ENCODE results near the gene RRAD.
"Not testable (repeated sequence)": the region's sequence is repeated elsewhere in the genome, so short reads cannot be mapped to it uniquely, and the experiment has no call there.

RRAD gene, protein sequence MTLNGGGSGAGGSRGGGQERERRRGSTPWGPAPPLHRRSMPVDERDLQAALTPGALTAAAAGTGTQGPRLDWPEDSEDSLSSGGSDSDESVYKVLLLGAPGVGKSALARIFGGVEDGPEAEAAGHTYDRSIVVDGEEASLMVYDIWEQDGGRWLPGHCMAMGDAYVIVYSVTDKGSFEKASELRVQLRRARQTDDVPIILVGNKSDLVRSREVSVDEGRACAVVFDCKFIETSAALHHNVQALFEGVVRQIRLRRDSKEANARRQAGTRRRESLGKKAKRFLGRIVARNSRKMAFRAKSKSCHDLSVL

GRCh38 chr16:66925322-66925840 is at the start of gene RRAD:
TSS of gene RRAD (minus strand) at chr16:66925535. CDS start at chr16:66925179, 356 bp downstream.
- DNase-seq = no peak

- DNase-seq = not testable (repeated sequence)
Observed at GRCh38 chr16:66974932-66975246, 49.6 kb upstream of the RRAD start.

DNA sequence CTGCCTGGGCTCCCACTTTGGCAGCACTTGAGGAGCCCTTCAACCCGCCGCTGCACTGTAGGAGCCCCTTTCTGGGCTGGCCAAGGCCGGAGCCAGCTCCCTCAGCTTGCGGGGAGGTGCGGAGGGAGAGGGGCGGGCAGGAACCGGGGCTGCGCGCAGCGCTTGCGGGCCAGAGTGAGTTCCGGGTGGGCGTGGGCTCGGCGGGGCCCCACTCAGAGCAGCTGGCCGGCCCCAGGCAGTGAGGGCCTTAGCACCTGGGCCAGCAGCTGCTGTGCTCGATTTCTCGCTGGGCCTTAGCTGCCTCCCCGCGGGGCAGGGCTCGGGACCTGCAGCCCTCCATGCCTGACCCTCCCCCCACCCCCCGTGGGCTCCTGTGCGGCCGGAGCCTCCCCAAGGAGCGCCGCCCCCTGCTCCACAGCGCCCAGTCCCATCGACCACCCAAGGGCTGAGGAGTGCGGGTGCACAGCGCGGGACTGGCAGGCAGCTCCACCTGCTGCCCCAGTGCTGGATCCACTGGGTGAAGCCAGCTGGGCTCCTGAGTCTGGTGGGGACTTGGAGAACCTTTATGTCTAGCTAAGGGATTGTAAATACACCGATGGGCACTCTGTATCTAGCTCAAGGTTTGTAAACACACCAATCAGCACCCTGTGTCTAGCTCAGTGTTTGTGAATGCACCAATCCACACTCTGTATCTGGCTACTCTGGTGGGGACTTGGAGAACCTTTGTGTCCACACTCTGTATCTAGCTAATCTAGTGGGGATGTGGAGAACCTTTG is 49.0 kb upstream of the RRAD start:
- DNase-seq = not testable (repeated sequence)

DNA sequence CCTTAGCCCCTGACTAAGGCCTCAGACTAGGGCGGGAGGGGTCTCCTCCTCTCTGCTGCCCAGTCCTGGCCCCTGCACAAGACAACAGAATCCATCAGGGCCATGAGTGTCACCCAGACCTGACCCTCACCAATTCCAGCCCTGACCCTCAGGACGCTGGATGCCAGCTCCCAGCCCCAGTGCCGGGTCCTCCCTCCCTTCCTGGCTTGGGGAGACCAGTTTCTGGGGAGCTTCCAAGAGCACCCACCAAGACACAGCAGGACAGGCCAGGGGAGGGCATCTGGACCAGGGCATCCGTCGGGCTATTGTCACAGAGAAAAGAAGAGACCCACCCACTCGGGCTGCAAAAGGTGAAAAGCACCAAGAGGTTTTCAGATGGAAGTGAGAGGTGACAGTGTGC is 48.4 kb upstream of the RRAD start:
- DNase-seq = no peak

DNA sequence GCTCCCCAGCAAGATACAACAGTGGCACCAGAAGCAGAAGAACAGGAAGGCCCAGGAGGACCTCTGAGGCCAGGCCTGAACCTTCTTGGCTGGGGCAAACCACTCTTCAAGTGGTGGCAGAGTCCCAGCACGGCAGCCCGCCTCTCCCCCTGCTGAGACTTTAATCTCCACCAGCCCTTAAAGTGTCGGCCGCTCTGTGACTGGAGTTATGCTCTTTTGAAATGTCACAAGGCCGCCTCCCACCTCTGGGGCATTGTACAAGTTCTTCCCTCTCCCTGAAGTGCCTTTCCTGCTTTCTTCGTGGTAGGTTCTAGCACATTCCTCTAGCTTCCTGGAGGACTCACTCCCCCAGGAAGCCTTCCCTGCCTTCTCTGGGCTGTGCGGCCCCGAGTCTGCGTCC is 47.6 kb upstream of the RRAD start:
- no peak for DNase-seq

DNA sequence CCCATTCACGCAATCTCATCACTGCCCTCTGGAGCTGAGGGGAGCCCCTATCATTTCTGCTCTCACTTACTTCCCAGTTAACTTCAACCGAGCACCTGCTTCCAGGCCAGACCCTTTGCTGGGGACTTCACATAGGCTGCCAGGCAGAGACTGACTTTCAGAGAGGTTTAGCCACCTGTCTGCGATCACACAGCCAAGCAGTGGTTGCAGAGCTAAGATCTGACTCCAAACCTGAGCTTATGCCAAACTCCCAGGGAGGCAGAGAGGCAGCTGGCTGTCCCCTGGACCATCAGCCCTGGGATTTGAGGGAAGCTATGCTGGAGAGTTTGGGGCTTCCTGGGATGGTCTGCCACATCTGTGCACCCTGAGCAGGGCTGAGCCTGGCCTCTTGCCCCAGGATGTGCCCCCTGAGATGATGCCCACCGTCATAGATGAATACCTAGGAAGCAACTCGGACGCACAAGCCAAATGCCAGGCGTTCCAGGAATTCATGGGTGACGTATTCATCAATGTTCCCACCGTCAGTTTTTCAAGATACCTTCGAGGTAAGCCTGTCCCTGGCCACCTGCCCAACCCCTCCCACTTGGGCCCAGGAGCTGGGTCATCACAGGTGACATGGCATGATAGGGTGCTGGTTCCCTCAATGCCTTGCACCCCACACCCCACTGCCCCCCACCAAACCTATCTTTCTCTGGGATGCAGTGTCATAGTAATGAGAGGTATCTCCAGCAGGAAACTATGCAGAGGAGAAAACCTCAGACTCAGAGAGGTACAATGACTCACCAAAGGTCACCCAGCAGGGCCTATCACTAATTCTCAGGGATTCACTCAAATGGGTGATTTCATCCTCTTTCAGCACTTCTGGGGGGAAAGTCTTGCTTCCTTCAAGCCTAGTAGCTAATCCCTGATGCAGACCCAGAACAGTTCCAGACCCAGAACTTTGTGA is 45.7 kb upstream of the RRAD start:
- DNase-seq = no peak

DNA sequence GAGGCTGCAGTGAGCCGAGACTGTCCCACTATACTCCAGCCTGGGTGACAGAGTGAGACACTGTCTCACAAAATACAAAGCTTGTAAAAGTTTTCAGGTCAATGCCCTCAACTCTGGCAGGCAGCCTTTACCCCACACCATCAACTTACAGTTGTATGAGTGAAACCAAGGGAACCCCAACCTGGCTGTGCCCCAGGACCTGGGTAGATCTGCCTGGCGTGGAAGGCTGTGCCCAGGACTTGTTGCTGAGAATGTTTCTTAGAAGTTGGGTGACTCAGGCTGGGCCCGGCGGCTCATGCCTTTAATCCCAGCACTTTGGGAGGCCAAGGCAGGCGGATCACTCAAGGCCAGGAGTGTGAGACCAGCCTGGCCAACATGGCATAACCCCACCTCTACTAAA is 43.5 kb upstream of the RRAD start:
- DNase-seq = no peak

GRCh38 chr16:66964049-66964448 is 38.7 kb upstream of the RRAD start:
- DNase-seq = no peak

GRCh38 chr16:66961914-66962313 is 36.6 kb upstream of the RRAD start:
- no peak for DNase-seq

DNA sequence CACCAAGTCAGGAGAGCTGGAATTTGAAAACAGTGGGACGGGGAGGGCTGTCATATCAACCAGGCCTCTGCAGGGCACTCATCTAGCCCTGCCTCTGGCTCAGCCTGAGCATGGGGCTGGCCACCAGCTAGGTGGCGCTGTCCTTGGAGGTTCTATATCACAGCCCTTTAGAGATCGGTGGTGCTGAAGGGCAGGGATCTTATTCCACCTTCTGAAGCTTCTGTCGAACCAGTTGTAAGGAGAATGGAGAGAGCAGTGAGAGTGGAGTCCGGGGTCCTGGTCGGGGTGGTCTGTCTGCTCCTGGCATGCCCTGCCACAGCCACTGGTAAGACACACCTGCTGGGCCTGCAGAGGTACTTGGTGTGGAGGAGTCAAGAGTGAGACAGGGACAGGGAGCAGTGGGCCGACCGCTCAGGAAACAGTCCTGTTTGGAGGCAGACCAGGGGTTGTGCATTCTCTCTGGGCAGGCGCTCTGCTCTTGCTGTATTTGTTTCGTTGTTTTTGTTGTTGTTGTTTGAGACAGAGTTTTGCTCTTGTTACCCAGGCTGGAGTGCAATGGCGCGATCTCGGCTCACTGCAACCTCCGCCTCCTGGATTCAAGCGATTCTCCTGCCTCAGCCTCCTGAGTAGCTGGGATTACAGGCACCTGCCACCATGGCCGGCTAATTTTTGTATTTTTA is 35.9 kb upstream of the RRAD start, which contains the start of gene CES3:
Gene CES3, plus strand, starts transcription at position 202 of the 680 bp plus-strand sequence. Its CDS starts 42 bp downstream, at position 244.
- peak; percentile 1 to 24 for DNase-seq

- DNase-seq = no peak
Observed at GRCh38 chr16:66960270-66960669, 34.9 kb upstream of the RRAD start.

DNA sequence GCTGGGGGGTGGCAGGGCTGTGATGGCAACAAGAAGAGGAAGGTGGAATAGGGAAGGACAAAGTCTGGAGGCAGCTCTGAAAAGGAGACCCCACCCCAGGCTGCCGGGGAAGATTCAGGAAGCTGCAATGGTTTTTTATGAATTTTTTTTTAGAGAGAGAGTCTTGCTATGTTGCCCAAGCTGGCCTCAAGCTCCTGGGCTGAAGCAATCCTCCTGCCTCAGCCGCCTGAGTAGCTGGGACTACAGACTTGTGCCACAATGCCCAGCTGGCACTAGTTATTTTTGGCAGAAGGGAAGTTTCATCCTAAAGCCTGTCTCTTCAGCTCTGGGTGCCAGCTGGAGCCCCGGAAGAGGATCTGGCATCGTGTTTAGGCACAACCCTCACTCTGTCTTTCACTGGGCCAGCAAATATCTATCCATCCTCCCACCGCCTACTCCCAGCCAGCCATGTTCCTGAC is 34.4 kb upstream of the RRAD start:
- DNase-seq = no peak

GRCh38 chr16:66958857-66959703 is 33.7 kb upstream of the RRAD start:
- DNase-seq = no peak

DNA sequence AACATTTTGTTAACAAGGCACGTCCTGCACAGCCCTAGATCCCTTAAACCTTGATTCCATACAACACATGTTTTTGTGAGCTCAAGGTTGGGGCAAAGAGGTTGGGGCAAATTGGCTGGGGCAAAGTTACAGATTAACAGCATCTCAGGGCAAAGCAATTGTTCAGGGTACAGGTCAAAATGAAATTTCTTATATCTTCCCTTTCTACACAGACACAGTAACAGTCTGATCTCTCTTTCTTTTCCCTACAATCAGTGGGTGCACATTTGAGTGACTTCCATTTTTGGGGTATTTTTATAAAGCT is 30.8 kb upstream of the RRAD start:
- DNase-seq = not testable (repeated sequence)

DNA sequence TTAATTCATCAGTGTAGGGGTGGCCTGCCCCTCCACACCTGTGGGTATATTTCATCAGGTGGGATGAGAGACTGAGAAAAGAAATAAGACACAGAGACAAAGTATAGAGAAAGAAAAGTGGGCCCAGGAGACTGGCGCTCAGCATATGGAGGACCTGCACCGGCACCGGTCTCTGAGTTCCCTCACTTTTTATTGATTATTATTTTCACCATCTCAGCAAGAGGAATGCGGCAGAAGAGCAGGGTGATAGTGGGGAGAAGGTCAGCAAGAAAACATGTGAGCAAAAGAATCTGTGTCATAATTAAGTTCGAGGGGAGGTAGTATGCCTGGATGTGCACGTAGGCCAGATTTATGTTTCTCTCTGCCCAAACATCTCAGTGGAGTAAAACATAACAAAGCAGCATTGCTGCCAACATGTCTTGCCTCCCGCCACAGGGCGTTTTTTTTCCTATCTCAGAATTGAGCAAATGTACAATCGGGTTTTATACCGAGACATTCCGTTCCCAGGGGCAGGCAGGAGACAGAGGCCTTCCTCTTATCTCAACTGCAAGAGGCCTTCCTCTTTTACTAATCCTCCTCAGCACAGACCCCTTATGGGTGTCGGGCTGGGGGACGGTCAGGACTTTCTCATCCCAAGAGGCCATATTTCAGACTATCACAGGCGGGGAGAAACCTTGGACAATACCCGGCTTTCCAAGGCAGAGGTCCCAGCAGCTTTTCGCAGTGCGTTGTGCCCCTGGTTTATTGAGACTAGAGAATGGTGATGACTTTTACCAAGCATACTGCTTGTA is 30.2 kb upstream of the RRAD start:
- DNase-seq = not testable (repeated sequence)

DNA sequence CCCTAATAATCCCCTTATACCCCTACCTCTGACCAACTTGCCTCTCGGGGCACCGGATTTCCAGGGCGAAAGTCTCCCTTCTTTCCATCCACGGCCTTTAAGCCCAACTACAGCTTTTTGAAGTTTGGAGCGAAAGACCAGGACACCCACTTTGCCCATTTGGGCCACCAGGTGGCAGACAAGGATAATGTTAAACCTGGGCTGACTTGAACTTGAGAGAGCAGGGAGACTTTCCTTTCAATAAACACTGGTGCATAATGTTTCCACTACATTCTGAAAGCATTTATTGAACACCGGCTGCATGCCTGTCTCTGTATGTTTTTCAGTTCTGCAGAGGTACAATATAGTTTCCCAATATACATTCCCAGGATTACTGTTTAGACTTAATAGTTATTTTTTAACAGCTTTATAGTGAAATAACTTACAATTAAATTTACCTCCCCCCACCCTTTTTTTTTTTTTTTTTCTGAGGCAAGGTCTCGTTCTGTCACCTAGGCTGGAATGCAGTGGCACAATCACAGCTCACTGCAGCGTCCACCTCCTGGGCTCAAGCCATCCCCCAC is 28.8 kb upstream of the RRAD start:
- DNase-seq = peak; percentile 32 to 46

DNA sequence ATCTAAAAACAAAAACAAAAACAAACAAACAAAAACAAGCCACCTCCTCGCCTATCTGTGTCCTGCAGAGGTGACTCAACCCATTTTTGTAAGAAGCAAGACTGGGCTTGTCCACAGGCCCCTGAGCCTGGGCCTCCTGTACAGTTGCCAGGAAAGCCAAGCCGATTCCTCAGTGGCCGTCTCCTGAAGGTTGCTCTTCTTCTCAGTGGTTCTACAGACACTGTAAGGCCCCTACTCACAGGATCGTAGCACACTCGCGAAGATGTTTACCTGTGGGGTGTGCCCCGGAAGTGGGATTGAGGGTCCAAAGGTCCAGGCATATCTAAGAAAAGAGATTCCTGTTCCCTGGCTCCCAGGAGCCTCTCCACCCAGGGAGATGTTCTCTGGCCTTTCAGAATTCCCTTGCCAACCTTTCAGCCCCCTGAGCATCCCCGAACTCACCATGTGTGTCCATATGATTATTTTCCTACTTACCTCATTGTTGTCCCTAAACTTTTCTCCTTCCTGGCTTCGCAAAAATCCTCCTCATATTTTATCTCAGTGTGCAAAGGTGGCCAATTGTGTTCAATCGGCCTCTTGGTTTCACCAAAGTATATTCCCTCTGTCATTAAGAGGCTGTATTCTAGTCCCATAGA is 28.2 kb upstream of the RRAD start:
- no peak for DNase-seq

GRCh38 chr16:66952430-66953110 is 27.2 kb upstream of the RRAD start:
- DNase-seq = no peak
